HG03039 (cell line): ENCODE measurements around the gene DYNC2LI1.

Experiments used
- ATAC-seq: cut with Tn5 transposase; IDR thresholded peaks from one replicate; pipeline ENCODE4 v1.9.1; 2021; ENCODE audit warnings: mild to moderate bottlenecking, moderate library complexity; ENCODE audit not compliant: unreplicated experiment

Gene DYNC2LI1

DNA sequence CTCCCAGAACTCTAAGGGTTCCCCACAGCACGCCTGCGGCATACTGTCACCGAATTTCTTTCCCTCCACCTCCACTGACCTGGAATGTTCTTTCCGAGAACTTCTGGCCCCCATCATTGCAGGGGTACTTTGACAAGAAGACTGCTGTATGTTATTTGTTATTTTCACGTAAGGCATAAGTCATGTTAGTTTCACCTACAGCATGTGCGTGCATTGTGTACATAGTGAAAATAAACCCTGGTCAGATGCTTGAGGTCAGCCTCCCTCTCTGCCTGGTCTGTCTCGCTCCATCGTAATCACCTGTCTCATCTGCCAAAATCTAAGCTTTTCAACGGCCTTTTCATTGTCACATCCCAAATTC lies 69.0 kb downstream of the DYNC2LI1 start:
- no peak for ATAC-seq

DNA sequence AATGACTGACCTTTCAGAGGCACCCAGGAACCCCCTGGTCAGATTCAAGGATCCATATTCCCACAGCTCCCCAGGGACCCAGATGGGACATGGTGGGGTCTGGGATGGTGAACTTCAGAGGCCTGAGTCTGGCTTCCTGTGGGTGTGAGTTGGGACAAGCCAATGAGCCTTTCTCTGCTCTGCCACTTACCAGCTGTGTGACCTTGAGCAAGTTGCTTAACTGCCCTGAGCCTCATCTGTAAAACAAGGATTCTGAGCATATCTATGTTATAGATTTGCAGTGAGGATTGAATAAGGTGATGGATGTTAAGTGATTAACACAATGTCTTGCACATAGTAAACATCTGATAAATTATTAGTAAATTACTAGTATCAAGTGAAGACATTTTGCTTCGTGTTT lies 71.3 kb downstream of the DYNC2LI1 start:
- ATAC-seq, result no peak

GRCh38 chr2:43846140-43846793 lies 72.4 kb downstream of the DYNC2LI1 start:
- ATAC-seq, result no peak

GRCh38 chr2:43848214-43848613 lies 74.4 kb downstream of the DYNC2LI1 start:
- no peak for ATAC-seq

DNA sequence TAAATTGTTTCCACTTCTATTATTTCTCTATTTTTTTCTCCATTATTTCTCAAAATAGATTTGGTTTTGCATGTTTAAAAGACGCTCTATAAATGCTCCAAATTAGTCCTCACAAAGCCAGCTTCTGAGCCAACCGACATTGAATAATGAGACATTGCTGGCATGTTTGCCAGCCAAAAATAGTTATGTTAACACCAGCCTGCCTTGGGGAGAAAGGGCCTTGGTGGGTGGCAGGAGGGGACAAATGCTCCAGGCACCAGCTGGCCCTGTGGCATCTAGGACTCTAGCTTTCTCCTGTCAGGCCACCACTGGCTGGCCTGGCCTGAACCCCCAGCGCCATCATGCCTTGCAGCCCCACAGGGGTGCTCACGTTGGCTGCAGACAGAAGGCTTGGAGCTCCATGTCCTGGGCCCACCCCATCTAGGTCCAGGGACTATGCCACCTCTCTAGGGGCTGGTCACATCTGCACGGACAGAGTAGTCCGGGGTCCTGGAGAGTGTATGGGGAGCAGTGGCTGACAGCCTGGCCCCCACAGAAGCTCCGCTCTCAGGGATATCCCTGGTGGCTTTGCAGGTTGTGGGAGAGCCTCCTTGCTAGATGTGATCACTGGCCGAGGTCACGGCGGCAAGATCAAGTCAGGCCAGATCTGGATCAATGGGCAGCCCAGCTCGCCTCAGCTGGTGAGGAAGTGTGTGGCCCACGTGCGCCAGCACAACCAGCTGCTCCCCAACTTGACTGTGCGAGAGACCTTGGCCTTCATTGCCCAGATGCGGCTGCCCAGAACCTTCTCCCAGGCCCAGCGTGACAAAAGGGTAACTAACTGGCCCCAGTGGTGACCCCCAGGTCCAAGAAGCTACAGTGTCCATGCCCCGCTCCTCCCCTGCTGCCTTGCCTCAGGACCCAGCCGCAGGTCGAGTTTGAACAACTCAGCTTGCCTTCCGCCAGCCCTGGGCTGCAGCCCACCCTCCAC lies 77.5 kb downstream of the DYNC2LI1 start:
- ATAC-seq, result no peak

DNA sequence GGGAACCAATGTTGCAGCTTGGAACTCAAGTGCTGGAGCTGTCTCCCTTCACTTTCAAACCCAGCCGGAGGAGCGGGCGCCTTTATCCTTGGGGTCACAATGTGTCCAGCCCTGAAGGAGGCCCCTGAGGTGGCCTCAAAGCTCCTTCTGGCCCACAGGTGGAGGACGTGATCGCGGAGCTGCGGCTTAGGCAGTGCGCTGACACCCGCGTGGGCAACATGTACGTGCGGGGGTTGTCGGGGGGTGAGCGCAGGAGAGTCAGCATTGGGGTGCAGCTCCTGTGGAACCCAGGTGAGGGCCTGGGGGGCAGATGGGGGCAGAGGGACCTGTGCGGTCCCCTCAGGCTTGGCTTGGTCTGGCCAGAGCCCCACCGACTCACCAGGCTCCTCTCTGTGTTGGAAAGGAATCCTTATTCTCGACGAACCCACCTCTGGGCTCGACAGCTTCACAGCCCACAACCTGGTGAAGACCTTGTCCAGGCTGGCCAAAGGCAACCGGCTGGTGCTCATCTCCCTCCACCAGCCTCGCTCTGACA lies 78.4 kb downstream of the DYNC2LI1 start:
- ATAC-seq, result no peak

GRCh38 chr2:43853141-43854081 lies 79.6 kb downstream of the DYNC2LI1 start:
- ATAC-seq, result no peak

DNA sequence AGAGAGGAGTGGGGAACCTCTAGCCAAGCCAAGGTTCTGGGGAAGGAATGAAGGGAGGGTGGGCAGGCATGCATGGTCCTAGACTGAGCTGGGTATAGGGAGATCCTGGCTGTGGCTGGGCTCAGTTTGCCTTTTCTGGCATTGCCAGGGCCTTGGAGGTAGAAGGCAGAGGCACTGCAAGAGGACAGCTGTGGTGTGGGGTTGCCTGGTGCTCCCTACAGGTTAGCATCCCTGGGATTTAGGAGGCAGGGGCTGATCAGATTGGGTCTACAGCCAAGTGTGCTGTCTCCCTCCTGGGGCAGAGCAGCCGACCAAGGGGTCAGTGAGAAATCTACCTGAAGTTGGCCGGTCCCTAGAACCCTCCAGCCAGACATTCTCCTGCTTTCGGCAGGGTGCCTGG lies 80.8 kb downstream of the DYNC2LI1 start:
- ATAC-seq, result no peak

GRCh38 chr2:43855292-43855691 lies 81.5 kb downstream of the DYNC2LI1 start:
- ATAC-seq, result no peak
